Measurements from ENCODE around the gene SCNN1A.
"Not testable (repeated sequence)": the region's sequence is repeated elsewhere in the genome, so short reads cannot be mapped to it uniquely, and the experiment has no call there.

The SCNN1A gene

GRCh38 chr12:6346235-6346832 is 29.0 kb downstream of the SCNN1A start:
- DNase-seq: no peak

GRCh38 chr12:6345319-6346091 is 29.9 kb downstream of the SCNN1A start:
- no peak for DNase-seq

- not testable (repeated sequence) for DNase-seq
Measured at GRCh38 chr12:6344101-6344660, 31.2 kb downstream of the SCNN1A start.

- DNase-seq: no peak
Measured at GRCh38 chr12:6343518-6343917, 31.8 kb downstream of the SCNN1A start.

- DNase-seq: no peak
Measured at GRCh38 chr12:6342140-6342889, 33.0 kb downstream of the SCNN1A start.

- no peak for DNase-seq
Measured at GRCh38 chr12:6341417-6342139, 33.8 kb downstream of the SCNN1A start, which contains the start of gene TNFRSF1A. TNFRSF1A (minus strand) TSS chr12:6342076; CDS start chr12:6341814, 262 bp downstream.

GRCh38 chr12:6340745-6341416 is 34.5 kb downstream of the SCNN1A start:
- no peak for DNase-seq

- no peak for DNase-seq
Measured at GRCh38 chr12:6340032-6340638, 35.2 kb downstream of the SCNN1A start.

GRCh38 chr12:6338955-6339354 is 36.4 kb downstream of the SCNN1A start:
- DNase-seq: no peak

GRCh38 chr12:6338536-6338935 is 36.8 kb downstream of the SCNN1A start:
- DNase-seq: not testable (repeated sequence)

GRCh38 chr12:6337958-6338433 is 37.4 kb downstream of the SCNN1A start:
- no peak for DNase-seq

- no peak for DNase-seq
Measured at GRCh38 chr12:6336889-6337853, 38.2 kb downstream of the SCNN1A start.

GRCh38 chr12:6336079-6336888 is 39.1 kb downstream of the SCNN1A start:
- no peak for DNase-seq

- DNase-seq: no peak
Measured at GRCh38 chr12:6335451-6336078, 39.8 kb downstream of the SCNN1A start.

- DNase-seq: no peak
Measured at GRCh38 chr12:6334940-6335450, 40.4 kb downstream of the SCNN1A start.

GRCh38 chr12:6334359-6334758 is 41.0 kb downstream of the SCNN1A start:
- DNase-seq: no peak

GRCh38 chr12:6333566-6333965 is 41.8 kb downstream of the SCNN1A start:
- DNase-seq: no peak

- no peak for DNase-seq
Measured at GRCh38 chr12:6333029-6333428, 42.3 kb downstream of the SCNN1A start.

GRCh38 chr12:6332459-6332858 is 42.9 kb downstream of the SCNN1A start:
- no peak for DNase-seq
